ENCODE data around the gene PDE4D.

The PDE4D gene

DNA sequence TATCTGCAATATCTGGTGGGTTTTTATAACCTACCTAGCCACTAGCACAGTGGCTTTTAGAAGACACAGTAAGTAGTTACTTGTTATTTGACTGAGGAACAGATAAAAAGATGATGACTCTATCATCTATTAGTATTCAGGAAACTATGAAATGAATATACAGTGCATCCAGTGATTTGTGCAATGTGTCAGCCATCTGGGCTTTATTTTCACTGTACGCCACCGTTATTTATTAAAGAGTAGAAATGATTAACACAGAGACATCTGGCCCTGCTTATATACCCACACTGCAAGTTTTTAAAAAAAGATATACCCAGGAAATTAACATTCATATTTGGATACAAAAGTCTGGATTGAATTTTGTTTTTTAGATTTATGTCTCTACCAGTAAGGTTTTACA lies 408.4 kb downstream of the PDE4D start:
- TF ChIP-seq, protein P1, sequence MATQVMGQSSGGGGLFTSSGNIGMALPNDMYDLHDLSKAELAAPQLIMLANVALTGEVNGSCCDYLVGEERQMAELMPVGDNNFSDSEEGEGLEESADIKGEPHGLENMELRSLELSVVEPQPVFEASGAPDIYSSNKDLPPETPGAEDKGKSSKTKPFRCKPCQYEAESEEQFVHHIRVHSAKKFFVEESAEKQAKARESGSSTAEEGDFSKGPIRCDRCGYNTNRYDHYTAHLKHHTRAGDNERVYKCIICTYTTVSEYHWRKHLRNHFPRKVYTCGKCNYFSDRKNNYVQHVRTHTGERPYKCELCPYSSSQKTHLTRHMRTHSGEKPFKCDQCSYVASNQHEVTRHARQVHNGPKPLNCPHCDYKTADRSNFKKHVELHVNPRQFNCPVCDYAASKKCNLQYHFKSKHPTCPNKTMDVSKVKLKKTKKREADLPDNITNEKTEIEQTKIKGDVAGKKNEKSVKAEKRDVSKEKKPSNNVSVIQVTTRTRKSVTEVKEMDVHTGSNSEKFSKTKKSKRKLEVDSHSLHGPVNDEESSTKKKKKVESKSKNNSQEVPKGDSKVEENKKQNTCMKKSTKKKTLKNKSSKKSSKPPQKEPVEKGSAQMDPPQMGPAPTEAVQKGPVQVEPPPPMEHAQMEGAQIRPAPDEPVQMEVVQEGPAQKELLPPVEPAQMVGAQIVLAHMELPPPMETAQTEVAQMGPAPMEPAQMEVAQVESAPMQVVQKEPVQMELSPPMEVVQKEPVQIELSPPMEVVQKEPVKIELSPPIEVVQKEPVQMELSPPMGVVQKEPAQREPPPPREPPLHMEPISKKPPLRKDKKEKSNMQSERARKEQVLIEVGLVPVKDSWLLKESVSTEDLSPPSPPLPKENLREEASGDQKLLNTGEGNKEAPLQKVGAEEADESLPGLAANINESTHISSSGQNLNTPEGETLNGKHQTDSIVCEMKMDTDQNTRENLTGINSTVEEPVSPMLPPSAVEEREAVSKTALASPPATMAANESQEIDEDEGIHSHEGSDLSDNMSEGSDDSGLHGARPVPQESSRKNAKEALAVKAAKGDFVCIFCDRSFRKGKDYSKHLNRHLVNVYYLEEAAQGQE (IDR thresholded peaks at IDR 0.05; ENCODE audit: insufficient read depth in 1 of 2, low read depth in 2 of 2, low read length in 2 of 2) = no peak
- TF ChIP-seq POLR2AphosphoS5 (IDR thresholded peaks at IDR 0.05; ENCODE audit: low read depth, low read length) (no peak), TAF1 (IDR thresholded peaks at IDR 0.05; ENCODE audit: borderline replicate concordance, insufficient read depth, low read length) (no peak), SIN3A (IDR thresholded peaks at IDR 0.05; ENCODE audit: borderline replicate concordance, insufficient read depth, low read length) (no peak), FOXP2 (optimal IDR thresholded peaks at IDR 0.05; ENCODE audit: borderline replicate concordance, extremely low read depth, extremely low read length, insufficient read depth) (no peak)

GRCh38 chr5:59484618-59485017 lies 408.9 kb downstream of the PDE4D start:
- TF ChIP-seq SIN3A (IDR thresholded peaks at IDR 0.05; ENCODE audit: borderline replicate concordance, insufficient read depth, low read length) = no peak
- no peak for TF ChIP-seq TAF1 (IDR thresholded peaks at IDR 0.05; ENCODE audit: borderline replicate concordance, insufficient read depth, low read length)
- TF ChIP-seq POLR2AphosphoS5 (IDR thresholded peaks at IDR 0.05; ENCODE audit: low read depth, low read length) = no peak
- TF ChIP-seq, protein P1 (IDR thresholded peaks at IDR 0.05; ENCODE audit: insufficient read depth in 1 of 2, low read depth in 2 of 2, low read length in 2 of 2) = no peak
- TF ChIP-seq FOXP2 (optimal IDR thresholded peaks at IDR 0.05; ENCODE audit: borderline replicate concordance, extremely low read depth, extremely low read length, insufficient read depth) = no peak

DNA sequence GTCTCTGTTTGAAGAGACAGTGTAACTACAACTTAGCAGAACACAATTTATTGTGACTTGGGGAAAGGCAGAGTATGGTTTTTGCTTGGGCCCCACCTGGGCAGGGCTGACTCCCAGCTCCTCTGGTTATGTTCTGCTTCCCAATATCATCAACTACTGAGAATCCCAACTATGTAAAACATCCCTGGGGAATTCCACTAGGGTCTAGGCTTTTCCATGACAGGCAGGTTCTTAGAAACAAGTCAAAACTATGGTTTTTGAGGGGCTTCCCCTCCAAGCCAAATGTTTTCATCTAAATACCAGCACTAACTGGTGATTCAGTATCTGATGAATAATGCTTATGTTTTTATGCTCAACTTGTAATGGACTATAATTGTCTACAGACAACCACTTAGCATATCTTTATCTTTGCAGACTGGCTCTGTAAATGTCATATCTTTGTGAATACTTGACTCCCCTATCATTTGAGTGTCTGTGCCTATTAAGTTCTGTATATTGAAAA lies 409.5 kb downstream of the PDE4D start:
- TF ChIP-seq POLR2AphosphoS5 (IDR thresholded peaks at IDR 0.05; ENCODE audit: low read depth, low read length) = no peak
- no peak for TF ChIP-seq TAF1 (IDR thresholded peaks at IDR 0.05; ENCODE audit: borderline replicate concordance, insufficient read depth, low read length)
- TF ChIP-seq FOXP2 (optimal IDR thresholded peaks at IDR 0.05; ENCODE audit: borderline replicate concordance, extremely low read depth, extremely low read length, insufficient read depth) = no peak
- TF ChIP-seq, protein P1 (IDR thresholded peaks at IDR 0.05; ENCODE audit: insufficient read depth in 1 of 2, low read depth in 2 of 2, low read length in 2 of 2) = no peak
- no peak for TF ChIP-seq SIN3A (IDR thresholded peaks at IDR 0.05; ENCODE audit: borderline replicate concordance, insufficient read depth, low read length)

DNA sequence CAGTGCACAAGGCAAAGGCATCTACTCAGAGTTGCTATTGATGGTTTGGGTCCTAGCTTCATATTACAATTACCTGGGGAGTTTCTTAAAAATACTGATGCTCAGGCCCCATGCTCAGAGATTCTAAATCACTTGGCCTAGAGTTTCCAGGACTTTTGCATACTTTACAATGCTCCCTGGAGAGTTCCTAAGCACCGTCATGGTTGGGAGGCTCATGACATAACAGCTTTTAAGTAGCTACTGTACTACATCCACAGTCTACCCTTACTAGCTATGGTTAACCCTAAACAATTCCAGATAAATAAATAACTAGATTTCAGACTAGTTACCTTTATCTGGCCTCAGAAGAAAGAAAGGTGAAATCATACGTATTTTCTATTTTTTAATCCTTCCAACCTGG lies 414.4 kb downstream of the PDE4D start:
- TF ChIP-seq TAF1 (IDR thresholded peaks at IDR 0.05; ENCODE audit: borderline replicate concordance, insufficient read depth, low read length) (no peak), SIN3A (IDR thresholded peaks at IDR 0.05; ENCODE audit: borderline replicate concordance, insufficient read depth, low read length) (no peak), POLR2AphosphoS5 (IDR thresholded peaks at IDR 0.05; ENCODE audit: low read depth, low read length) (no peak), FOXP2 (optimal IDR thresholded peaks at IDR 0.05; ENCODE audit: borderline replicate concordance, extremely low read depth, extremely low read length, insufficient read depth) (no peak)
- TF ChIP-seq, protein P1 (IDR thresholded peaks at IDR 0.05; ENCODE audit: insufficient read depth in 1 of 2, low read depth in 2 of 2, low read length in 2 of 2) = no peak

DNA sequence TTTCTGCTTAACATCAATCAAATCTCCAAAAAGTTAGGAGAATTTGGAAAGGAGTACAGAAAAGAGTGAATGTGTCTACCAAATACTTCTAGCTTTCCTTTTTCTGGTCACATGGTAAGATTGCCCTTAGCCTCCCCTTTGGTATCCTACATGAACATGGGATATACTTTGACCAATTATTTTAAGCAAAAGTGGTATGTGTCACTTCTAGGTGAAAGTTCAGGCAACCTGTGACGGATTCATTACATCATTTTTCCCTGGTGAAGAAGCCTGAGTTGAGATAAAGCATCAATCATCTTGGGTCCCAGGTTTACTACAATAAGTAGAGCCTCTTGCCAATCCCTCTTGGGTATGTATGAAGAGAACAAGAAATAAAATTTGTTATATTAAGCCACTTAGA lies 419.2 kb downstream of the PDE4D start:
- TF ChIP-seq SIN3A (IDR thresholded peaks at IDR 0.05; ENCODE audit: borderline replicate concordance, insufficient read depth, low read length) (no peak), FOXP2 (optimal IDR thresholded peaks at IDR 0.05; ENCODE audit: borderline replicate concordance, extremely low read depth, extremely low read length, insufficient read depth) (no peak), TAF1 (IDR thresholded peaks at IDR 0.05; ENCODE audit: borderline replicate concordance, insufficient read depth, low read length) (no peak), POLR2AphosphoS5 (IDR thresholded peaks at IDR 0.05; ENCODE audit: low read depth, low read length) (no peak)
- TF ChIP-seq, protein P1 (IDR thresholded peaks at IDR 0.05; ENCODE audit: insufficient read depth in 1 of 2, low read depth in 2 of 2, low read length in 2 of 2) = no peak
